GM19468 (cell line): ENCODE data around the gene MYZAP.
"Not testable (repeated sequence)": the region's sequence is repeated elsewhere in the genome, so short reads cannot be mapped to it uniquely, and the experiment has no call there.

Source experiments
- ATAC-seq: cut with Tn5 transposase; IDR thresholded peaks from one replicate; pipeline ENCODE4 v1.9.1; 2021; ENCODE audit warnings: mild to moderate bottlenecking, moderate library complexity, moderate number of reproducible peaks; ENCODE audit not compliant: unreplicated experiment; ENCODE audit errors: extremely low read depth

The MYZAP gene

GRCh38 chr15:57615951-57616496 lies 24.3 kb downstream of the MYZAP start:
- not testable (repeated sequence) for ATAC-seq

- ATAC-seq = no peak
Measured at GRCh38 chr15:57618325-57618724, 26.6 kb downstream of the MYZAP start.

GRCh38 chr15:57619746-57620145 lies 28.0 kb downstream of the MYZAP start:
- no peak for ATAC-seq

GRCh38 chr15:57624730-57625129 lies 33.0 kb downstream of the MYZAP start:
- ATAC-seq = no peak

- no peak for ATAC-seq
Measured at GRCh38 chr15:57625703-57626448, 34.2 kb downstream of the MYZAP start.

- no peak for ATAC-seq
Measured at GRCh38 chr15:57626713-57627440, 35.2 kb downstream of the MYZAP start.

- ATAC-seq = no peak
Measured at GRCh38 chr15:57631386-57632110, 39.8 kb downstream of the MYZAP start.

GRCh38 chr15:57634290-57634689 lies 42.6 kb downstream of the MYZAP start:
- no peak for ATAC-seq

GRCh38 chr15:57635300-57635909 lies 43.7 kb downstream of the MYZAP start:
- no peak for ATAC-seq

GRCh38 chr15:57637846-57638245 lies 46.1 kb downstream of the MYZAP start:
- ATAC-seq = no peak

GRCh38 chr15:57639306-57639705 lies 47.6 kb downstream of the MYZAP start:
- no peak for ATAC-seq

GRCh38 chr15:57640930-57641682 lies 49.4 kb downstream of the MYZAP start:
- no peak for ATAC-seq

GRCh38 chr15:57643826-57644225 lies 52.1 kb downstream of the MYZAP start:
- ATAC-seq = no peak

- ATAC-seq = no peak
Measured at GRCh38 chr15:57646087-57646486, 54.4 kb downstream of the MYZAP start.

GRCh38 chr15:57647071-57647790 lies 55.5 kb downstream of the MYZAP start:
- ATAC-seq = peak; percentile 34

GRCh38 chr15:57647791-57648130 lies 56.1 kb downstream of the MYZAP start:
- no peak for ATAC-seq

- no peak for ATAC-seq
Measured at GRCh38 chr15:57649138-57649537, 57.4 kb downstream of the MYZAP start.

GRCh38 chr15:57651445-57651844 lies 59.7 kb downstream of the MYZAP start:
- ATAC-seq = no peak

- no peak for ATAC-seq
Measured at GRCh38 chr15:57652481-57652880, 60.8 kb downstream of the MYZAP start.
